A172 (cell line): Measurements from ENCODE around the gene GABRG3. TPM values are rescaled to one million over a fixed set of nuclear protein-coding genes. Genes with fewer than 3 reads are reported as not detected.

Experiments
- DNase-seq: peaks from one replicate; pipeline ENCODE4 v3.0.0-alpha.2; 2015; ENCODE audit warnings: low spot score
- total RNA-seq: library from RNA; depleted of rRNA; stranded (reverse); fragments of >200 nt; shearing (Covaris generic); gene quantifications from 2 replicates; pipeline ENCODE4 v1.2.3, GENCODE V29; 2014; rRNA removed

GABRG3 gene
- not detected in 2 replicates for total RNA-seq

DNA sequence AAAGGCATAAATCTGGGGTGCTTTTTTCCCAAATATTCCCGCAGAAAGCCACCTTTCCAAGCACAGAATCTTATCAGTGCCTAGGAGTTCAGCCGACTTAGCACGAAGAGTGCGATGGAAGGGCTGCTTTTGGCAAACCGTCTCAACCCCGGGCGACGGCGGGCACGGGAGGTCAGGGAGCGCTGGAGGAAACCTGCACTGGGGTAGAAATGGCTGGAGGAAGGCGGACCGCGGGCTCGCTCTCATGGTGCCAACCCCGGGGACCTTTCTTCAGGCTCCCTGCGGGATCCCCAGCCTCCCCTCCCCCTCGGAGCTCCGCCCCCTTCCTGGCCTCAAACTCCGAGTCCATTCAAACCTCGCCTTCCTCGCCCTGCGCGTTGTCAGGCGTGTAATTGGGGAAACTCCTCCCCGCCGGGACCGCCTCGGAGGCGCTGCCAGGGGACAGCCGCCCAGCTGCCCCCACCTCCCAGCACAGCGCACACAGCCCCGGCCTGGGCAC, at the start of gene GABRG3:
Gene GABRG3 (plus strand): TSS at position 470 of the 499 bp plus-strand sequence.
- no peak for DNase-seq

DNA sequence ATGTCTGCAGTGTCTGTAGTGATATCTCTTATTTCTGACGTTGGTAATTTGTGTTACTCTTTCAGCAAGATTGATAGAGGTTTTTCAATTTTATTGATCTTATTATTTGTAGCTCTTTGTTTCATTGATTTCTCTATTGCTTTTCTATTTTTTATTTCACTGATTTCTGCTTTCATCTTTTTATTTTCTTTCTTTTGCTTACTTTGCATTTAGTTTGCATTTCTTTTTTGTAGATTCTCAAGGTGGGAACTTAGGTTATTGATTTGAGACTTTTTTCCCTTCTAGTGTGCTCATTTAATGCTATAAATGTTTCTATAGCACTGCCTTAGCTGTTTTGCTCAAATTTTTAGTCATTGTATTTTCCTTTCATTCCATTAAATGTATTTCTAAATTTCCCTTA, 49.5 kb upstream of the GABRG3 start:
- no peak for DNase-seq

DNA sequence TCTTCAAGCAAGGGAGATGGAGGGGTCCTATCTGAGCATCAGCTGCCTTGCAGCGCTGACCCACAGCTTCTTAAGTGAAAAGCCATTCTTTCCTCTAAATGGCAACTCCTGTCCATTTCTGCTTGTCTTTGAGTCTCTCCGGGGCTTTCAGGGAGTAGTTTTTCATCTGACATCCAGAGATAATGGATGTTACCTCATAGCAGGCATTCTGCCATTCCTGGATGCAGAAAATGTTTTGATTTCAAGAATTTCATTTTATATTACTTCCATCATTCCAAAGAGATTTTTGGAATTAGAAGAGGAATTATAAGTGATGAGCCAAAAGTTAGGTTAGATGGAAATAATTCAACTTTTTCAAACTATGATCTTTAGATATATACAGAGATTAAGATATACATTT, 44.9 kb upstream of the GABRG3 start:
- no peak for DNase-seq

DNA sequence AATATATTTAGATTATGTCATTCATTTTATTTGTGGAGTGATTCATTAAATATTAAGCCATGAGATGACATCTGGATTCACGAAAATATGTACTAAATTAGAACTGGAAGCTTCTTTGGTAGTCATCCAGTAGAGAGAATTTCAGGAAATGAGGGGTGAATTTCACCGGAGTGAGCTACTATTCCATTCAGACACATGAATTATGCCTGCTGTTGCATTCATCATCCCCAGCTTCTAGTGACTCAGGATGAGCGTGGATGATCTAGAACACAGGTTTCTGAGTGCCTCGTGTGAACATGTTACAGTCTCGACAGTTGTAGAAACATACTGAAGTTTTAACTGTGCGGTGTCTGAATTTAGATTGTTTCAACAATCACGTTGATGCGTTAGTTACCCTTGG, 42.9 kb upstream of the GABRG3 start:
- no peak for DNase-seq

DNA sequence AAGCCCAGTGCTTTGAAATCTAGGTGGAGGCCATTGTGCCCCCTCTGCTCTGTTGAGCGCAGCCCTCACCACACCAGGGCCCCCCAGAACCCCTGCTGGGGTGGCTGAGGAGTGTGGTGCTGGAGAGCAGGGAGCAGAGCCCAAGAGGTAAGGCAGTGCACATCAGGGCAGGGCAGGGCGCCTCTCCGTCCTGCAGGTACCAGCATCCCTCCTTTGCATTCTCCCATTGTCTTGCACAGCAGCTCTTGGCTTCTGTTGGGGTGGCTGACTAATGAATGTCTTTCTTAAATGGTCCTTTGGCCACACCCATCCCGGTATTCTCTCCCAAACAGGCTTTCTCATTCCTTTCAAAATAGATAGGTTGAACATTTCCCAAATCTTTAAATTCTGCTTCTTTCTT, 41.4 kb upstream of the GABRG3 start:
- DNase-seq = no peak

DNA sequence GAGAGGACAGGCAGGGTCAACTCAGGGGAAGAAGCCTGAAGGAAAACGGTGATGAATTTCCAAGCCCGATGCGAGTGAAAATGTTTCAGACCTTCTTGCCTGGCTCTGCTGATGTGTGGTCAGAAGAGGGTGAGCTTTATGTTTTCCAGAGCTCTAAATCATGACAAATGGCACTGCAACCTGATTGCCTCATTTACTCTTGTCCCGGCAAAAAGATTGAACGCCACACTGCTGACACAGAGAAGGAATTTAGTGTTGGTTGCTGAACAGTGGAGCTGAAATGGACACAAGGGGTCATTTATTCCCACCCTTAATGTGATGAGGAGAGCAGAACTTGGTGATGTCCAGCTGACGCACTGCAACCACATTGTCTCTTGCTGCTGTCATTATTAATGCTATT, 36.1 kb upstream of the GABRG3 start:
- DNase-seq = no peak

DNA sequence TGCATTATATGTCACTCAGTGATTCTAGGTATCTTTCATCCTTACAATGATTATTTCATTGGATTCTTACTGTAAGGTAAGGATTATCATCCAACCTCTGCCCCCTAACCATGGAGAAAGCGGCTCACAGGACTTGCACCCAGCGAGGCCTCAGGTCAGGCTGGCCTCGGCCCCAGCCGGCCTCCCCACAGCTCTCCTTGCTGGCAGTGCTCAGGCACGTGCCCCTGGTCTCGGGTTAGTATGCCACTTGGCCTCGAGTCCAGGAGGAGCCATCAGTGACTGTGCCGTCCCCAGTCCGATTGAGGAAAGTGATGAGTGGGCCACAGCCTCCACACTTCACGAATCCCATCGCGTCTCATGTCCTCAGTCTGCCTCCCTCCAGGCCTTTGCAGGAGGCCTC, 35.7 kb upstream of the GABRG3 start:
- DNase-seq = no peak

DNA sequence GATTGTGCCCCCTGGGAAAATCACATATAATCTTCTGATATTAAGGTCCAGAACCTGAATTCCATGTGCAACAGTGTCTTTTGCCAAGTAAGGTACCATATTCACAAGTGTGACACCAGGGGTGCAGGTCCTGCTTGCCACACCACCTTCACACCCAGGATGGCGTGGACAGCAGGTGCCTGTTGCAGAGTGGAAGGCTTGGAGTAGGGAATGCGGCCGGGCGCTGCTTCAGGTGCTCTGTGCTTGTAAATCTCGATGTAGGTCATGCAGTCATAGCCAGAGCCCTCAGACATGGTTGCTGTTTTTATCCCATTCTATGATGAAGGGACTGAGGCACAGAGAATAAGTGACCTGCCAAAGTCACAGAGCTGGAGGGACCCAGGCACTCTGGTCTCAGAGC, 34.5 kb upstream of the GABRG3 start:
- no peak for DNase-seq

DNA sequence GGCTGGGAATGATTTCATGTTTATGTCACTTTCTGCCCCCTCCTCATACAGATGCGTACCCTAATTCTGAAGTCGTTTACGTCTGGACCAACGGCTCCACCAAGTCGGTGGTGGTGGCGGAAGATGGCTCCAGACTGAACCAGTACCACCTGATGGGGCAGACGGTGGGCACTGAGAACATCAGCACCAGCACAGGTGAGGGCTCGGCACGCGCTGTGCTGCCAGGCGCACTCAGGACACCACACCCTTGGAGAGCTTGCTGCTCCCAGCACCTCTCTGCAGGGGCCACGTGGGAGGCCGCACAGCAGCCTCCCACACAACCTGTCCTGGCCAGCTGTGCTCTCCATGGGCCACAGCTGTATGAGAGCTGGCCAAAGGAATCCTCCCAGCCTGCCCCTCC, 33.8 kb upstream of the GABRG3 start:
- no peak for DNase-seq

DNA sequence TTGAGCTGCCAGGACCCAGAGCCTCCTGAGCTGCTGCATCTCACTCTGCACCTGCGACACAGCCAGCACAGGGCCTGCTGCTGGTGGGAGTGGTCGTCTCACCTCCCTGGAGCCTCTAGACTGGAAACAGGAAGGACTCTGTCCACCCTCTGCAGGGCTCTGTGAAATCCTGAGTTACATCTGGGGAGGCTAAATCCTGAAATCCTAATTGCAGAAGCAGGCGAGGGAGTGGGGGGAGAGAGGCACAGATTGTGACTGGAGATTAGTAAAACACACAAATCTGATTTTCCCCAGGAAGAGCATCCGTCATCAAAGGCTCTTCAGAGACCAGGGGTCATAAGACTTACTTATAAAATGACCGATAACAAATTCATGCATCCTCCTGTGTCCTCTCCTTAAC, 31.6 kb upstream of the GABRG3 start:
- no peak for DNase-seq

DNA sequence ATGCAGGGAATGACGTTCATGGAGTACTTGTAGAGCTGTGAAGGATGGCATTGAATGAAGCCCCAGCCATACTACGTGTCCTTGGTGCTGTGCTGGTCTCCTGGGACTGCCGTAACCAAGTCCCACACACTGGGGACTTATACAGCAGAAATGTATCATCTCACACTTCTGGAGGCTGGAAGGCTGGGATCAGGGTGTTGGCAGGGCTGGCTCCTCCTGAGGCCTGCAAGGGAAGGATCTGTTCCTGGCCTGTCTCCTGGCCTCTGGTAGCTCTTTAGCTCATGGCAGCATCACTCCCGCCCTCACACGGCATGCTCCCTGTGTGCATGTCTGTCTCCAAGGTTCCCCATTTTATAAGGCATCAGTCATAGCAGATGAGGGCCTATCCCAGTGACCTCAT, 29.5 kb upstream of the GABRG3 start:
- no peak for DNase-seq

DNA sequence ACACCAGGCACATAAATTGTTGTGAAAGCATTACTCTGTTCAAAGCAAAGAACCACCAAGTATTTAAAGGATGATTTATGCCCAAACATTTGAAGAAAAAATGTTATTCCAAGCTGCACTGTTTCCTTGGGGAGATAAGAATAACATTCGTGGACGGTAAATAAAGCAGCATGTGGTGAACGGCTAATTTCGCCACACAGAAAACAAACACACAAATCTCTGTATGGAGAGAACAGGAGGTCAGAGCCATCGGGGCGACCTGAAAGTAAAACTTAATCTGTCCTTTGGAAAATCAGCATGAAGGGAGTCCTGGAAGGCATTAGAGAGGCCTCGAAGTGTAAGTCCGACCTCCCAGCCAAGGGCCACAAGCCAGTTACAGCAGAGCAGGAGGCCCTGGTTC, 27.1 kb upstream of the GABRG3 start:
- no peak for DNase-seq

DNA sequence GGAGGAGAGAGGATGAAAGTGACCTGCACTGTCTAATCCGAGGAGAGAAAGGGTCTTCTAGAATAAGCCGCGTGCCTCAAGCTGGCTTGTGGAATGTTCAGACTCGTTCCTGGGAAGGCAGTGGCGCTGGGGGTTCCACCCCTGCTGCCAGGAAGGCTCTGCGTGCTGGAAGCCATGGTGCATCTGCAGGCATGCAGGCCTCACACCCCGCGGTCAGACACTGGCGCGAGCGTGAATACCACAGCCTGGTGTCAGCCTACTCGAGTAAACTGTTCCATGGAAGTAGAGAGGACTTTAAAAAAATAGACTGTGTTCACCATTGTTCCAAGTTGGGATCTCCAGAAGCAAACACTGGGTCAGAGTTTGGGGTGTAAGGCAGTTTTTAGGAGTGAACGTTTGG, 25.9 kb upstream of the GABRG3 start:
- DNase-seq = no peak

DNA sequence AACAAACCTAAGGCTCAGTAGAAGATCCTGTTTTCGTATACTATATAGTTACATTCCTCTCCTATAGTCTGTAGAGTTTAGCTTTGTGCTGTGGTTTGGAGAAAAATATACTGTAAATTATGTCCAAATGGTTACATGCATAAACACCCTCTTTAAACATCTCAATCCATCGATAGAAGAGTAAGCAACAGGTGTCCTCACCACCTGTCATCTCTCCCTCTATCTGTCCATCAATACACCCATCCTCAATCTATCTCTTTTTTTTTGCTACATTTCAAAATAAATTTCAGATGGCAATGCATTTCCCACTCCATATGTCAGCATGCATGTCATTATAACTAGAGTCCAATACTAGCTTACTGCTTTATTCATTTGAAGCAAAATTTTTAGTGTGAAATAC, 21.0 kb upstream of the GABRG3 start:
- DNase-seq = no peak

DNA sequence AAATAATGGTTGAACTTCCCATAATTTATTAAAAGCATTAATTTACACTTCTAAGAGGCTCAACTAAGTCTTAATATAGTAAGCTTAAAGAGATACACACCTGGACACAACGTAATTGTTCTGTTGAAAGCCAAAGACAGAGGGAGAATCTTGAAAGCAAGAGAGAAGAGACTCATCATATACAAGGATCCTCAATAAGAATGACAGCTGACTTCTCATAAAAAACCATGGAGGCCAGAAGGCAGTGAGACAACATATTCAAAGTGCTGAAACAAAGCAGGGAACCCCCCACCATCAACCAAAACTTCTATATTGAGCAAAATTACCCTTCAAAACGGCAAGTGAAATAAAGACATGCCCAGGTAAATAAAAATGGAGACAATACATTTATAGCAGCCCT, 16.6 kb upstream of the GABRG3 start:
- DNase-seq = no peak

DNA sequence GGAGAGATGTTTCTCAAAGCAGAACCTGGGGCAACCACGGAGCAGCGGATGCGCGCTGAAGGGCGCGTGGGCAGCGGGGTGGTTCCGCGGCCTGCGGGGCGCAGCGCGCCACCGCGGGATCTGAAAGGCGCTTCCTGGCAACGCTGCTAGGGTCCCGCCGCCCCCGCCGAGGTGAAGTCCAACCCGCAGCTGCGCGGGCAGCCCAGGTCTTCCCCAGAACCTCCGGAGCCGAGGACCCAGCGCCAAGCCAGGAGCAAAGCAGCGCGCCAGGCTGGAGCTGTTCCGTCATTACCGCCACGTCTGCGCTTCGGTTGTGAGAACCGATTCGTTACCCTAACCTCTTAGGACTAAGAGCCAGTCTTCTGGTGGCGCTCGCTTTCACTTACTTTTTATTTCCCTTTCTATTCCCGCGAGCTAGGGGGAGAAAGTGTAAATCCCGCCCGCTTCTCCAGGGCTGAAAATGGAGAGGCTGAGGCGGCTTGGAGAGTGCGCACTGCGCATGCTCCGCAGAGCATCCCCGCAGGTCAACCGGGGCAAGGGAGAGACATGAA, 3.2 kb upstream of the GABRG3 start:
- no peak for DNase-seq

DNA sequence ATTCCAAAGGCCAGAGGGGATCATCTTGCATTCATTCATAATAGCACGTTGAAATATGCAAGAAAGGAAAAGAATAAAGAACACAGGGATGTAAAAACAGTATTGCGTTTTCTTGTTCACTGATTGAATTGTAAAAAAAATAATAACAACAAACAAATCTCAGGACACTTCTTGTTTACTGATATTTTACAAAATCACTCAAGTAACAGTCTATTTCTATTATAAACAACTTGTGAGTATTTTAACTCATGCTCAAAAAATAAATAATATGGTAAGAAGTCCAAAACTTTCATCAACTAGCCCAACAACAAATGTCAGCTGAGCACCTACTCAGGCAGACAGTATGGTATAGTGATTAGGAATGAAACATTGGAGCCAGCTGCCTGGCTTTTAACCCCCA, 2.2 kb upstream of the GABRG3 start:
- no peak for DNase-seq

DNA sequence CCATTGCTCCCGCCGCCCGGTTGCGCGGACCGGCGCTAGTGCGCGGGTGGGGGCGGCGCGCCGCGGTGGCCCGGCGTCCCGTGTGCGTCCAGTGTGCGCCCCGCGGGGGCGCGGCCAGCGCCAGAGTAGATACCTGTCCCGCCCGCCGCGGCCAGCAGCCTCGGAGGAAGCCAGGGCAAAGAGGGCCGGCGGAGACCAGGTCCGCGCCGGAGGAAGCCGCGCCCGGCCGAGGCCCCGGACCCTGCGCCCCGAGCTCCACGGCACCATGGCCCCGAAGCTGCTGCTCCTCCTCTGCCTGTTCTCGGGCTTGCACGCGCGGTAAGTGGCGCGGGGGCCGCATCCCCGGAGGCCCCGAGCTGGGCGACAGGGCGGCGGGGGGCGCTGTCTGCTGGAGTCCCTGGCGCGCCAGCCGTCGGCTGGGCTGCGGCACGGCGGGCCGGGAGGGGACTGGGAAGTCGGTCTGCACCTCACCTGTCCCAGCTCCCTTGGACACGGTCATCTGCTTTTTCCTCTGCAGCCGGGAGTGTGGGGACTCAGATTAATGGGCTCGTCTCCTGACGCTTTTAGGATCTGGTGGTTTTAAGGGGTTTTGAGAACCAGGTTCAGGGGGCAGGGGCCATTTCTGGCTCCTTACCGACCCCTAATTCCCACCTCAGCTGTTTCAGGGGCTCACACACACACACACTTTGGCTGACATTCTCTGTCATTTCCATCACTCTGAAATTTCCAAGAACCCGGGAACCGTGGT, 464 bp downstream of the GABRG3 start:
- no peak for DNase-seq

DNA sequence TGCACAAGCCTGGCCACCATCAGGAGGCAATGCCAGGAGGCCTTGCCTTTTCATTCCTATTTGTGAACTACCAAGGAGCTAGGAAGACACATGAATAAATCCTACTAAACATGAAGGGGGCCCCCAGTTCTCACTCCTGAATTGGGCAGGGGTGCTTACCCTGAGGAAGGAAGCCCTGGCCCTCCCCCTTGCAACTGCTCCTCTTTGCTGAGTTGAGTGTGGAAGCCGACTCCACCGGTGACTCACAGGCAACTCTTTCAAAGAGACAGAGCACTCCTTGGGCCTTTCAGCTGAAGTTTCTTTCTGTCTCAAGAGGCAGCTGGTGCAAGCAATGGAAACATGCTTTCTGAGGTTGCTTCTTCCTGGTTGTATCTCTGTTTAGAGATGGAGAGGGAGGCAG, 1.7 kb downstream of the GABRG3 start:
- DNase-seq = no peak

DNA sequence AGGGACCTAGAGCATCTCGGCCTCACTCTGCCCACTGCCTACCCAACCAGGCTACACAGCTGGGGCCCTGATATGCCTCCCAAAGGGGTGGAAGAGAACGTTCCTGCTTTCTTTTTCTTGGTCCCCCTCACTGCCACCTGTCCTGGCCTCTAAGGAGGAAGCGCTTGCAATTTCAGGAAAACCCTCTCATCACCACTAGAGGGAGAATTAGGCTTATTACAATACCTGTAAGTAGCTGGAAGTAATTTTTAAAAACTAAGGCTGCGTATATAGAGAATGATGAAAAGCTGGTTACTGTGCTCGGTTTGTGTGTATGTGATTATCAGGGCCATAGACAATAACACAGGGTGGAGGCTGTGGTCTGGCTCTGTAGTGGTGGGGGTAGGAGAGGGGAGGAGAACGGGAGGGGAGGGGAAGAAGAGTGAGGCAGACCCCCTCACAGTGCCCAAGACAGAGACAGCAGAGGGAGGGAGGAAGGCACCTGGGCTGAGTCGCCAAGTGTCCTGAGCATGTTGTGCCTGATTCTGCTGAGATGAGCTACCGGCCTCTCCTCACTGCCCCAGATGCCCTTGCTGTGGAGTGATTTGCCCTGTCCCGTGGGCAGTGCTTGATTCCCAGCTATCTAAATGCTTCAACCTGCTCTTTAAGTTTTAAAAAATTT, 3.3 kb downstream of the GABRG3 start:
- DNase-seq = no peak

DNA sequence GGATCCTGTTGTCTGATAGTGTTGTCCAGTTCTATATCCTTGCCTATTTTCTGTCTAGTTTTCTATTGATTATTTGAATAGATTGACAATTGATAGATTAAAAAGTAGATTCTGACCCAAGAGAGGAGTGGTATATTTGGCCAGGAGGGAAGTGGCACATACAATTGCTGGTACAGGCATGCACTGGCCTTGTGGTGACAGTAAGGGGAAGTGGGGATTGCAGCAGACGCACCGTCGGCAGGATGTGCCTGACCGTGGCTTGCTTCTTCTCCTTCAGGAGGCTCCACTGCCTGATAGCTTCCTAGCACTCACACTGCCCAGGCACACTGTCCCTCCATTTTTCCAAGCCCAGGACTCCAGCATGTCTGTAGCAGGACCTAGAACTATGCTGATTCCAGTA, 10.5 kb downstream of the GABRG3 start:
- DNase-seq = no peak

DNA sequence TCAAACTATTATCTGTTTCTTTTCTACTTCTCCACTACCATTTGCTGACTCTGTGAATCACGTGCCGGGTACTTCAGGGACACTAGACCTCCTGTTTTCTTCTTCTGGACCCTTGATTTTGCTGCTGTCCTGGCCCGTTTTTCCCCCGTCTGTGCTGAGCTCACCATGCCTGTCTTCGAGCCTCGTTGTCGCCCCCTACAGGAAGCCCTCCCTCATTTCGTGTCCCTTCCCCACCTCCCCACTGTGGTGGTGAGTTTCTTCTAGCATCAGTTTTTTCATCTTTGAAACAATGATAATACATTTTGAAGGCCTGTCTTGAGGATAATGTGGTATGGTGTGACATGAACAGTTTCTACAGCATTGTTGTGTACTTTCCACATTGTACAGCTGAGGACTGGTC, 12.8 kb downstream of the GABRG3 start:
- DNase-seq = no peak

DNA sequence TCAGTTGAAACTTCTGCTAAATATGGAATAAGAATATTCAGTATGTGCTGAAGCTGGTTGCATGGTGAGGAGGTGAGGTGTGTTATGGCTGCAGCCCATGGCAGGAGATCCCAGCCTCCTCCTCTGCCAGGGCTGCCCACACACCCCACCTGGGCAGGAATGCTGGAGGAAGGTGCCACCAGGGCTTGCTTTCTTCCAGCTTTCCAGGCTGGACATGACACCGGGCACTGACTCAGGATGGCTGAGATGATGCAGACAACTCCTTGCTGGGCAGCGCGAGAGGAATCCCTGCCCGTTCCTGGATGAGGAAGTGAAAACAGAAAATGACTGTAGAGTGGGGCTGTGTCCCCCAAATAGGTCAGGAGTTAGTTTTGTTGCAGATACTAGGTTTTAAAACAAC, 14.1 kb downstream of the GABRG3 start:
- DNase-seq = no peak
